OCI-LY1 (cell line): ENCODE data around the gene GNAS.

ENCODE experiments used
- EZH2 ChIP-seq: fragments of 200-600 bp; sonication (generic), shearing (Covaris generic); IDR thresholded peaks from 2 replicates; pipeline ENCODE4 v1.8.0; 2017; ENCODE audit warnings: borderline replicate concordance, mixed run types, mild to moderate bottlenecking, antibody characterized with exemption, low read length, moderate library complexity, mixed read lengths
- TF ChIP-seq, protein P1 (sequence below): fragments of 200-600 bp; sonication (generic), shearing (Covaris generic); IDR thresholded peaks from 2 replicates; pipeline ENCODE4 v1.5.1; 2017; ENCODE audit warnings: mild to moderate bottlenecking, antibody characterized with exemption, low read length, moderate library complexity, mixed read lengths

DNA sequence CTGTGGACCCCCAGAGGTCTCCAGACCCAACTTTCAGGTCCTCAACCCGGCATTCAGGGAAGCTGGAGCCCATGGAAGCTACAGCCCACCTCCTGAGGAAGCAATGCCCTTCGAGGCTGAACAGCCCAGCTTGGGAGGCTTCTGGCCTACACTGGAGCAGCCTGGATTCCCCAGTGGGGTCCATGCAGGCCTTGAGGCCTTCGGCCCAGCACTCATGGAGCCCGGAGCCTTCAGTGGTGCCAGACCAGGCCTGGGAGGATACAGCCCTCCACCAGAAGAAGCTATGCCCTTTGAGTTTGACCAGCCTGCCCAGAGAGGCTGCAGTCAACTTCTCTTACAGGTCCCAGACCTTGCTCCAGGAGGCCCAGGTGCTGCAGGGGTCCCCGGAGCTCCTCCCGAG, 950 bp downstream of the GNAS start:
- TF ChIP-seq, protein P1, sequence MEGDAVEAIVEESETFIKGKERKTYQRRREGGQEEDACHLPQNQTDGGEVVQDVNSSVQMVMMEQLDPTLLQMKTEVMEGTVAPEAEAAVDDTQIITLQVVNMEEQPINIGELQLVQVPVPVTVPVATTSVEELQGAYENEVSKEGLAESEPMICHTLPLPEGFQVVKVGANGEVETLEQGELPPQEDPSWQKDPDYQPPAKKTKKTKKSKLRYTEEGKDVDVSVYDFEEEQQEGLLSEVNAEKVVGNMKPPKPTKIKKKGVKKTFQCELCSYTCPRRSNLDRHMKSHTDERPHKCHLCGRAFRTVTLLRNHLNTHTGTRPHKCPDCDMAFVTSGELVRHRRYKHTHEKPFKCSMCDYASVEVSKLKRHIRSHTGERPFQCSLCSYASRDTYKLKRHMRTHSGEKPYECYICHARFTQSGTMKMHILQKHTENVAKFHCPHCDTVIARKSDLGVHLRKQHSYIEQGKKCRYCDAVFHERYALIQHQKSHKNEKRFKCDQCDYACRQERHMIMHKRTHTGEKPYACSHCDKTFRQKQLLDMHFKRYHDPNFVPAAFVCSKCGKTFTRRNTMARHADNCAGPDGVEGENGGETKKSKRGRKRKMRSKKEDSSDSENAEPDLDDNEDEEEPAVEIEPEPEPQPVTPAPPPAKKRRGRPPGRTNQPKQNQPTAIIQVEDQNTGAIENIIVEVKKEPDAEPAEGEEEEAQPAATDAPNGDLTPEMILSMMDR: no peak
- TF ChIP-seq EZH2: no peak
